A549 (cell line): Measurements from ENCODE around the gene COL5A1. TPM values are rescaled to one million over a fixed set of nuclear protein-coding genes. Genes with fewer than 3 reads are reported as not detected.

Experiments
- ATAC-seq, 2 experiments: fragments of 200-7000 bp in 1 of 2; fragments of >200 bp in 1 of 2; cut with Nextera tagmentation in 1 of 2; cut with Tn5 transposase in 1 of 2; 3 replicates each; pipeline versions ENCODE4 v1.8.0 to v1.9.1; 2018 to 2020; ENCODE audit warnings: mild to moderate bottlenecking in 1 of 2, moderate library complexity in 1 of 2
- CTCF ChIA-PET: fragments of 300-600 bp; sonication (Branson Sonifier 250); formaldehyde crosslinking; extraction: SDS; loops from one replicate; lab custom pipeline; 2021; ENCODE audit warnings: antibody characterized with exemption, inconsistent platforms; lab: Yijun Ruan, JAX
- POLR2A ChIA-PET: fragments of 350-600 bp; formaldehyde crosslinking; extraction: SDS; loops from one replicate; lab custom pipeline; 2021; ENCODE audit warnings: antibody characterized with exemption, inconsistent platforms; lab: Yijun Ruan, JAX
- DNase-seq, 2 experiments: peaks; one replicate each; pipeline versions ENCODE4 v3.0.0 to v3.0.0-alpha.2; 2011 to 2016; ENCODE audit warnings: low read depth in 1 of 2, low spot score in 1 of 2
- FAIRE-seq: peaks from 2 replicates; lab custom pipeline; 2011; peaks lifted over from hg19 to GRCh38; lab: Jason Lieb, UNC
- H3K27ac ChIP-seq, 2 experiments: fragments of >200 bp; sonication (Bioruptor Twin); formaldehyde crosslinking; 3 replicates each; pipeline ENCODE4 v1.5.1; 2016 to 2017
- H3K4me1 ChIP-seq: fragments of >200 bp; sonication (Bioruptor Twin); formaldehyde crosslinking; 3 replicates; pipeline ENCODE4 v1.6.1; 2016
- H3K4me2 ChIP-seq: fragments of >200 bp; sonication (Bioruptor Twin); formaldehyde crosslinking; 3 replicates; pipeline ENCODE4 v1.6.1; 2016
- H3K4me3 ChIP-seq: fragments of >200 bp; sonication (Bioruptor Twin); formaldehyde crosslinking; 3 replicates; pipeline ENCODE4 v1.5.1; 2016
- H3K9me3 ChIP-seq: fragments of >200 bp; sonication (Bioruptor Twin); formaldehyde crosslinking; 3 replicates; pipeline ENCODE4 v1.6.1; 2016
- BHLHE40 ChIP-seq: IDR thresholded peaks from 2 replicates; pipeline ENCODE4 v1.6.1; 2012; ENCODE audit warnings: low read depth, low read length, inconsistent platforms
- CBX2 ChIP-seq: fragments of 200-600 bp; sonication (generic); IDR thresholded peaks from 2 replicates; pipeline ENCODE4 v1.6.1; 2016; ENCODE audit warnings: low read depth, mild to moderate bottlenecking, borderline replicate concordance
- CEBPB ChIP-seq, 2 experiments: fragments of >200 bp in 1 of 2; sonication (Bioruptor Twin) in 1 of 2; formaldehyde crosslinking in 1 of 2; IDR thresholded peaks; 2 replicates each; pipeline ENCODE4 v1.6.1; 2012 to 2016
- CHD4 ChIP-seq: fragments of 200-600 bp; sonication (generic); IDR thresholded peaks from 2 replicates; pipeline ENCODE4 v1.6.1; 2016; ENCODE audit warnings: antibody characterized with exemption, mild to moderate bottlenecking, borderline replicate concordance
- CTCF ChIP-seq: fragments of >200 bp; sonication (Bioruptor Twin); formaldehyde crosslinking; IDR thresholded peaks from 3 replicates; pipeline ENCODE4 v1.5.1; 2016
- EHF ChIP-seq: fragments of 250-450 bp; sonication (Bioruptor Pico); IDR thresholded peaks from 2 replicates; pipeline ENCODE4 v1.5.0; 2020; ENCODE audit warnings: mild to moderate bottlenecking
- ELK1 ChIP-seq: fragments of 150-350 bp; IDR thresholded peaks from 2 replicates; pipeline ENCODE4 v1.6.1; 2014; ENCODE audit warnings: low read depth, mild to moderate bottlenecking, low read length
- FOSL2 ChIP-seq, 2 experiments: fragments of 450-650 bp in 1 of 2; fragments of >200 bp in 1 of 2; sonication (Bioruptor Twin) in 1 of 2; formaldehyde crosslinking; IDR thresholded peaks; 2 replicates each; pipeline versions ENCODE4 v1.5.0 to v1.6.1; 2016 to 2020; ENCODE audit warnings: mild to moderate bottlenecking in 1 of 2, moderate library complexity in 1 of 2
- GATA3 ChIP-seq: IDR thresholded peaks from 2 replicates; pipeline ENCODE4 v1.6.1; 2012; ENCODE audit warnings: borderline replicate concordance
- HDAC2 ChIP-seq: fragments of 200-600 bp; sonication (generic); IDR thresholded peaks from 2 replicates; pipeline ENCODE4 v1.6.1; 2016
- HES2 ChIP-seq: fragments of >200 bp; sonication (Bioruptor Twin); formaldehyde crosslinking; IDR thresholded peaks from 2 replicates; pipeline ENCODE4 v1.6.1; 2016
- HMGXB4 ChIP-seq: fragments of 250-450 bp; sonication (Bioruptor Pico); IDR thresholded peaks from 2 replicates; pipeline ENCODE4 v1.5.0; 2021; ENCODE audit warnings: mild to moderate bottlenecking, moderate library complexity, borderline replicate concordance
- HOXA7 ChIP-seq: fragments of 250-450 bp; sonication (Bioruptor Pico); IDR thresholded peaks from 2 replicates; pipeline ENCODE4 v1.5.0; 2020; ENCODE audit warnings: mild to moderate bottlenecking, moderate library complexity
- KDM1A ChIP-seq: fragments of 200-600 bp; sonication (generic); IDR thresholded peaks from 2 replicates; pipeline ENCODE4 v1.6.1; 2016; ENCODE audit warnings: low read depth, mild to moderate bottlenecking
- MAFK ChIP-seq: fragments of 450-650 bp; IDR thresholded peaks from 2 replicates; pipeline ENCODE4 v1.6.1; 2014; ENCODE audit not compliant: partially characterized antibody
- MAZ ChIP-seq: fragments of 150-350 bp; IDR thresholded peaks from 2 replicates; pipeline ENCODE4 v1.6.1; 2014; ENCODE audit warnings: antibody characterized with exemption, low read depth, low read length, borderline replicate concordance
- MYC ChIP-seq: IDR thresholded peaks from 2 replicates; pipeline ENCODE4 v1.6.1; 2012; ENCODE audit warnings: mild to moderate bottlenecking, inconsistent platforms, low read length, improper control_type of control experiment, borderline replicate concordance
- NPAS2 ChIP-seq: fragments of 250-450 bp; sonication (Bioruptor Pico); IDR thresholded peaks from 2 replicates; pipeline ENCODE4 v1.8.0; 2022; ENCODE audit warnings: mild to moderate bottlenecking, moderate library complexity, borderline replicate concordance
- PBX3 ChIP-seq: IDR thresholded peaks from 2 replicates; pipeline ENCODE4 v1.6.1; 2012
- RAD21 ChIP-seq, 2 experiments: fragments of >200 bp in 1 of 2; sonication (Bioruptor Twin) in 1 of 2; formaldehyde crosslinking in 1 of 2; IDR thresholded peaks in 1 of 2; conservative IDR thresholded peaks in 1 of 2; 2 replicates in 1 of 2; 3 replicates in 1 of 2; pipeline ENCODE4 v1.6.1; 2012 to 2018; ENCODE audit warnings: inconsistent platforms in 1 of 2
- SMC3 ChIP-seq: fragments of >200 bp; sonication (Bioruptor Twin); formaldehyde crosslinking; IDR thresholded peaks from 3 replicates; pipeline ENCODE4 v1.6.1; 2018; ENCODE audit warnings: inconsistent platforms
- SREBF2 ChIP-seq: fragments of 450-650 bp; IDR thresholded peaks from 2 replicates; pipeline ENCODE4 v1.6.1; 2014; ENCODE audit warnings: mild to moderate bottlenecking, moderate library complexity
- TP53 ChIP-seq: fragments of 250-450 bp; sonication (Bioruptor Pico); IDR thresholded peaks from 2 replicates; pipeline ENCODE4 v1.5.0; 2021; ENCODE audit warnings: mild to moderate bottlenecking, moderate library complexity
- USF2 ChIP-seq: fragments of 450-650 bp; IDR thresholded peaks from 2 replicates; pipeline ENCODE4 v1.6.1; 2014; ENCODE audit warnings: antibody characterized with exemption
- ZFP36 ChIP-seq: fragments of 450-650 bp; IDR thresholded peaks from 2 replicates; pipeline ENCODE4 v1.6.1; 2014; ENCODE audit warnings: borderline replicate concordance; ENCODE audit not compliant: partially characterized antibody
- ZNF302 ChIP-seq: fragments of 250-450 bp; sonication (Bioruptor Pico); IDR thresholded peaks from 2 replicates; pipeline ENCODE4 v1.9.0; 2021; ENCODE audit warnings: inconsistent platforms, mild to moderate bottlenecking, moderate library complexity
- WGBS: methylation state at CpG from one replicate; pipeline ENCODE4 v1.1.6; 2017; ENCODE audit errors: missing lambda C conversion rate; 5-methylcytosine and 5-hydroxymethylcytosine counted together
- polyA plus RNA-seq, 4 experiments: library from polyadenylated mRNA; depleted of rRNA in 3 of 4; stranded (reverse); fragments of >200 nt; fragmentation: RNase III in 1 of 4; extraction: RNeasy Plus Mini Kit Qiagen cat#74134 plus additional on column Dnase treatment in 1 of 4; gene quantifications; 2 replicates in 3 of 4; 3 replicates in 1 of 4; pipeline ENCODE4 v1.2.3, GENCODE V29; 2011 to 2017

The COL5A1 gene
- polyA plus RNA-seq, 2 of the 4 experiments (the other 2 are of a cell fraction), result 16.1 to 67.5 TPM

GRCh38 chr9:134642385-134643181 lies 980 bp downstream of the COL5A1 start:
- H3K27ac ChIP-seq, result peak overlapping the region; percentile 74 to 93
- DNase-seq, result peak; percentile 44 to 64
- CTCF ChIA-PET, result interaction anchor here (0.6 to 2.2 kb wide), 16 partner anchors 10 to 480 kb away, joined by 3 to 23 read pairs (median 5); no protein-coding TSS in a partner anchor
- no peak for TF ChIP-seq ELK1
- no peak for TF ChIP-seq PBX3
- TF ChIP-seq SMC3, result peak; percentile 47; the same call in 2 of the 3 replicates
- TF ChIP-seq KDM1A, result no peak
- TF ChIP-seq CEBPB (IDR thresholded peaks at IDR 0.05), result no peak
- TF ChIP-seq HOXA7 (CRISPR knock-in tag), result no peak
- no peak for TF ChIP-seq BHLHE40
- TF ChIP-seq GATA3, result no peak
- TF ChIP-seq CTCF, result peak; percentile 38
- no peak for TF ChIP-seq ZFP36
- TF ChIP-seq ZNF302 (CRISPR knock-in tag), result no peak
- no peak for TF ChIP-seq TP53 (CRISPR knock-in tag)
- TF ChIP-seq CHD4, result no peak
- TF ChIP-seq RAD21 (conservative IDR thresholded peaks at IDR 0.05 in 1 of 2, IDR thresholded peaks at IDR 0.05 in 1 of 2), result peak; percentile 40 to 63; a peak in 4 of 5 replicates
- TF ChIP-seq EHF (CRISPR knock-in tag), result no peak
- TF ChIP-seq SREBF2, result no peak
- H3K4me2 ChIP-seq, result peak overlapping the region; percentile 94
- H3K4me1 ChIP-seq, result peaks cover 54% of the 10 kb centered on the region
- 12% methylated on average over 24 of the region's 37 CpGs for WGBS
- ATAC-seq, result peak; percentile 14 to 25; a peak in 4 of 6 replicates
- POLR2A ChIA-PET, result interaction anchor here (0.5 to 1.4 kb wide), 4 partner anchors 18 to 181 kb away, joined by 3 to 4 read pairs (median 4); no protein-coding TSS in a partner anchor
- FAIRE-seq, result no peak
- H3K4me3 ChIP-seq, result peak overlapping the region; percentile 73
- no peaks in the 10 kb centered on the region for H3K9me3 ChIP-seq

GRCh38 chr9:134643222-134643671 lies 1.6 kb downstream of the COL5A1 start:
- ChIA-PET CTCF (interaction anchor here (0.8 to 2.2 kb wide), 14 partner anchors 11 to 473 kb away, joined by 3 to 23 read pairs (median 6); no protein-coding TSS in a partner anchor), POLR2A (interaction anchor here (0.7 to 1.4 kb wide), 4 partner anchors 19 to 194 kb away, joined by 3 to 4 read pairs (median 4); no protein-coding TSS in a partner anchor)
- TF ChIP-seq GATA3, result no peak
- TF ChIP-seq HDAC2, result no peak
- no peak for TF ChIP-seq HMGXB4 (CRISPR knock-in tag)
- no peak for TF ChIP-seq USF2
- no peak for TF ChIP-seq MYC
- no peak for TF ChIP-seq CBX2
- no peak for TF ChIP-seq NPAS2 (CRISPR knock-in tag)
- no peak for TF ChIP-seq MAFK
- no peak for TF ChIP-seq HES2
- TF ChIP-seq MAZ, result no peak
- no peak for TF ChIP-seq FOSL2 (IDR thresholded peaks at IDR 0.05)
- TF ChIP-seq FOSL2 (CRISPR knock-in tag; IDR thresholded peaks at IDR 0.05), result no peak
- no peak for TF ChIP-seq KDM1A
- TF ChIP-seq EHF (CRISPR knock-in tag), result no peak
- no peak for TF ChIP-seq ZFP36
- Histone ChIP-seq H3K9me3 (no peaks in the 10 kb centered on the region), H3K4me1 (peaks cover 53% of the 10 kb centered on the region), H3K27ac (peak overlapping the region; percentile 74 to 93), H3K4me3 (peak overlapping the region; percentile 73), H3K4me2 (peak overlapping the region; percentile 94)
- no peak for FAIRE-seq
- no peak for ATAC-seq
- no peak for DNase-seq
- WGBS, result 75% methylated on average over 16 of the region's 16 CpGs
